Esophagus muscularis mucosa (tissue), 4 donors: ENCODE results near the gene AP5B1.

Source experiments
- CTCF ChIP-seq, 3 experiments: fragments of 200-600 bp in 2 of 3; fragments of 450-650 bp in 1 of 3; sonication (generic) in 2 of 3; IDR thresholded peaks; one replicate each; pipeline ENCODE4 v1.5.1; 2017 to 2019; ENCODE audit warnings: antibody characterized with exemption in 3 of 3, mild to moderate bottlenecking in 2 of 3, moderate library complexity in 1 of 3
- EP300 ChIP-seq: sonication (generic); formaldehyde crosslinking; IDR thresholded peaks from one replicate; pipeline ENCODE4 v1.6.1; 2017; ENCODE audit warnings: antibody characterized with exemption
- POLR2A ChIP-seq: fragments of 450-650 bp; IDR thresholded peaks from one replicate; pipeline ENCODE4 v1.6.1; 2017; ENCODE audit warnings: antibody characterized with exemption, moderate library complexity, mild to moderate bottlenecking, low read depth
- POLR2AphosphoS5 ChIP-seq, 2 donors: sonication (generic); formaldehyde crosslinking; IDR thresholded peaks; one replicate each; pipeline ENCODE4 v1.6.1; 2017; ENCODE audit warnings: antibody characterized with exemption in 2 of 2

GRCh38 chr11:65798882-65799281, 18.1 kb upstream of the AP5B1 start:
- no peak for TF ChIP-seq POLR2AphosphoS5 (IDR thresholded peaks at IDR 0.05)
- no peak for TF ChIP-seq CTCF (IDR thresholded peaks at IDR 0.05)
- no peak for TF ChIP-seq POLR2A
- TF ChIP-seq EP300, result no peak
